GOT3 (cell line): ENCODE measurements around the gene MAPK8IP3.

Experiments used
- DNase-seq: peaks from one replicate; lab custom pipeline; 2025; ENCODE audit warnings: mixed read lengths; lab: John Stamatoyannopoulos, UW

Gene MAPK8IP3

GRCh38 chr16:1762196-1762878 is 56.3 kb downstream of the MAPK8IP3 start:
- DNase-seq = no peak

DNA sequence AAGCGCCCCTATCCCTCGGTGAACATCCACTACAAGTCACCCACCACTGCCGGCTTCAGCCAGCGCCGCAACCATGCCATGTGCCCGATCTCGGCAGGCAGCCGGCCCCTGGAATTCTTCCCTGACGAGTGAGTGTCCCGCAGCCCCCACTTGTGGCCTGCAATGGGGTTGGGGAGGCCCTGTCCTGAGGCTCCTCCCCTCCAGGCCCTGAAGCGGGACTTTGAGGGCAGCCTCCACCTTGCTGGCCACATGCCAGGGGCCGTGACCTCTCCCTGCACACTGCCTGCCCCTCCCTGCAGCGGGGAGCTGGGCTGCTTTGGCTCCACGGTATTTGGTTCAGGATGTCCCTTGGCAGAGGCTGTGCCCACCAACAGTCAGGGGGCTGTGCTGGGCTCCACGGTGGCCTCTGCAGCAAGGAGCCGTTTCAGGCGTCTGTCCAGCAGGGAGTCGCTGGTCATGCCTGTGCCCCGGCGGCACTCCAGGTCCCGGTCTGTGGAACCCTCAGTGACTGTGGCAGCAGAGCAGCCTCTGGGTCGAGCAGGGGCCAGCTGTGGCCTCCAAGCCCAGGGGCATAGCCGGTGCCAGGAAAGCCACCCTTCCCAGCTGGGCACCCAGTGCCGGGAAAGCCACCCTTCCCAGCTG is 57.0 kb downstream of the MAPK8IP3 start:
- DNase-seq = no peak

GRCh38 chr16:1763521-1764511 is 57.8 kb downstream of the MAPK8IP3 start:
- no peak for DNase-seq

- no peak for DNase-seq
These were observed 59.0 kb downstream of the MAPK8IP3 start for GRCh38 chr16:1764971-1765370.

- DNase-seq = no peak
These were observed 59.8 kb downstream of the MAPK8IP3 start for GRCh38 chr16:1765826-1766225.

DNA sequence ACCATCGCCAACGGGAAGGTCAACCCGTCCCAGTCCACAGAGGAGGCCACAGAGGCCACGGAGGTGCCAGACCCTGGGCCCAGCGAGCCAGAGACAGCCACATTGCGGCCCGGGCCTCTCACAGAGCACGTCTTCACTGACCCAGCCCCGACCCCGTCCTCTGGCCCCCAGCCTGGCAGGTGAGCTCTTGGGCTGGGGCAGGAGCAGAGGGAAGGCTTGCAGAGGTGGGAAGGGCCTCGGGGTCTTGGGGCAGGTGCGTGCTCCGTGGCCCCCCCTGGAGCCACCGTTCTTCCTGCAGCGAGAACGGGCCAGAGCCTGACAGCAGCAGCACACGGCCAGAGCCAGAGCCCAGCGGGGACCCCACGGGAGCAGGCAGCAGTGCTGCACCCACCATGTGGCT is 60.2 kb downstream of the MAPK8IP3 start:
- no peak for DNase-seq

DNA sequence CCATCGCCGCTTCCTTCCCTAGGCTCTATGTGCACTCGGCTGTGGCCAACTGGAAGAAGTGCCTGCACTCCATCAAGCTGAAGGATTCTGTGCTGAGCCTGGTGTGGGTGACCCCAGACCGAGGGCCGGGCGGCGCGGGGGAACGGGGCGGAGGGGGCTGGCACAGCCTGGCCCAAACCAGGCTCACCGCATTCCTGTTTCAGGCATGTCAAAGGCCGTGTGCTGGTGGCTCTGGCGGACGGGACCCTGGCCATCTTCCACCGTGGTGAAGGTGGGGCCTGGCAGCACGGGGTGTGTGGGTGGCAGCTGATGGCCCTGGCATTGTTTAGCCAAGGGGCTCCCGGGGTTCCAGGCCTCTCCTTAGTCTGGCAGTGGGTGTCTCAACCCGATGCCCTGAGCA is 60.7 kb downstream of the MAPK8IP3 start:
- no peak for DNase-seq

- DNase-seq = no peak
These were observed 61.4 kb downstream of the MAPK8IP3 start for GRCh38 chr16:1767116-1767994.

DNA sequence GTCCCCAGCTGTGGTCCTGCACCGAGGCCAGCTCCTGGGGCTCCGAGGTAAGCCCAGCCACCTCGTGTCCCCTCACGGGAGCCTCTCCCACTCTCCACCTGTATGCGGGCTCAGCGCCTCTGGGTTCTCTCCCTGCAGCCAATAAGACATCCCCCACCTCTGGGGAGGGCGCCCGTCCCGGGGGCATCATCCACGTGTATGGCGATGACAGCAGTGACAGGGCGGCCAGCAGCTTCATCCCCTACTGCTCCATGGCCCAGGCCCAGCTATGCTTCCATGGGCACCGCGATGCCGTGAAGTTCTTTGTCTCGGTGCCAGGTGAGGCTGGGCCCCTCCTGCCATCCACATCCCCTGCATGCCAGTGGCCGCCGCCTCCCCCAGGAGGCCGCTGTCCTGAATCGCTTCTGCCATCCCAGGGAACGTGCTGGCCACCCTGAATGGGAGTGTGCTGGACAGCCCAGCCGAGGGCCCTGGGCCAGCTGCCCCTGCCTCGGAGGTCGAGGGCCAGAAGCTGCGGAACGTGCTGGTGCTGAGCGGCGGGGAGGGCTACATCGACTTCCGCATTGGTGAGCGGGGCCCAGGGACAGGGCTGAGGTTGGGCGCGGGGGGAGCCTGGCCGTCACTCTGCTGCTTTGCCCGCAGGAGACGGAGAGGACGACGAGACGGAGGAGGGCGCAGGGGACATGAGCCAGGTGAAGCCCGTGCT is 62.2 kb downstream of the MAPK8IP3 start:
- DNase-seq = no peak

- no peak for DNase-seq
These were observed 62.9 kb downstream of the MAPK8IP3 start for GRCh38 chr16:1768767-1769401.

DNA sequence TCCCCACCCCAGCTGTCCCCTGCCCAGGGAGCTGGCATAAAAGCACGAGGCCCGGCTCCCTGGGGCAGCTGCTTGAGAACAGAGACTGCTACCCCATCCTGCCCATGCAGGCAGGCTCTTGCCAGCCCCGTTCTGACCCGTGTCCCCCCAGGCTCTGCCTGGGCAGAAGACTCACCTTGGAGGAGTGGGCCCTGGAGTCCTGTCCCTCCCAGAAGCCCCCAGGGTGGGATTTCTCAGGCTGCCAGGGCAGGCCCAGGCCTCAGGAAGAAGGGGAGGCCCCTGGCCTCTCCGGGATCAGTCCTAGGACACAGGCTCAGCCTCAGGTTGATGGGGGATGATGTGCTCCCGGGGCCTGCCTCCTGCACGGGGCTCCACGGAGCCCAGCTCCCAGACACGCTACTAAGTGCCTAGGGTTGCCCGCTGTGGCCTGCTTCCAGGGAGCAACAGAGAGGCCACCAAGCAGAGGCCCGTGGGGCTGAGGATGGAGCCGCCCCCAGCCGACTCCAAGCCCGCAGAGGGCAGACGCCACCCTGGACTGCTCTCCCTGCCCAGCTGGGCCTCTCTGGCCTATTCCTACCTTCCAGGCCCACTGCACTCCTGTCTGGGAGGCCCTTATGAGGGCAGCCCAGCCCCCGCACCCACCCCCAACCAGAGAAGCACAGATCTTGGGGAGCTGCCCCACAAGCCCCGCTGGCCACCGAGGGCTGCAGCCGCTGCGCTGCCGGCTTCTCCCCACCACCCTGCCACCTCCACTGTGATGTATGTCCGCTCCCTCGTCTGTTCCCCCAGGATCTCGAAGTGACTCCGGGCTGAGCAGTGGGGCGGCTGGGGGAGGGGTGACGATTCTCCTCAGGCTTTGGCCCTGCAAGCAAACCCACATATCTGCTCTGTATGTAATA is 63.7 kb downstream of the MAPK8IP3 start:
- no peak for DNase-seq

- peak; percentile 28 for DNase-seq
These were observed 64.6 kb downstream of the MAPK8IP3 start for GRCh38 chr16:1770328-1771187.

GRCh38 chr16:1771188-1771863 is 65.3 kb downstream of the MAPK8IP3 start, which contains the start of gene NME3:
Gene NME3 (minus strand): TSS chr16:1771543. CDS start chr16:1771534, 9 bp downstream.
- peak; percentile 34 for DNase-seq

- DNase-seq = no peak
These were observed 65.9 kb downstream of the MAPK8IP3 start for GRCh38 chr16:1771864-1772361.

- DNase-seq = no peak
These were observed 66.4 kb downstream of the MAPK8IP3 start, which contains the start of gene EME2 for GRCh38 chr16:1772362-1772907. Gene EME2 (plus strand): TSS chr16:1772810. CDS start chr16:1773228, 418 bp downstream.

- DNase-seq = peak; percentile 63
These were observed 67.1 kb downstream of the MAPK8IP3 start, which contains the start of gene MRPS34 for GRCh38 chr16:1772908-1773702. Gene MRPS34 (minus strand): TSS chr16:1773134. CDS start chr16:1773119, 15 bp downstream.
